KMS-11 (cell line): ENCODE results near the gene PLEKHG3.

Experiments used
- H2AFZ ChIP-seq: fragments of 200-600 bp; sonication (generic); 2 replicates; pipeline ENCODE4 v1.6.1; 2016; ENCODE audit warnings: antibody characterized with exemption, mixed run types, low read depth
- H3K27ac ChIP-seq: fragments of 200-600 bp; sonication (generic); 2 replicates; pipeline ENCODE4 v1.6.1; 2016; ENCODE audit warnings: mild to moderate bottlenecking, mixed run types
- H3K27me3 ChIP-seq: fragments of 200-600 bp; sonication (generic); 2 replicates; pipeline ENCODE4 v1.6.1; 2017; ENCODE audit warnings: mild to moderate bottlenecking, low read depth, mixed run types, moderate library complexity; ENCODE audit not compliant: insufficient read depth
- H3K36me3 ChIP-seq: fragments of 200-600 bp; sonication (generic); 2 replicates; pipeline ENCODE4 v1.6.1; 2017; ENCODE audit warnings: mild to moderate bottlenecking, mixed run types; ENCODE audit not compliant: insufficient read depth
- H3K4me1 ChIP-seq: fragments of 200-600 bp; sonication (generic); 2 replicates; pipeline ENCODE4 v1.6.1; 2016; ENCODE audit warnings: mild to moderate bottlenecking, low read depth, mixed run types; ENCODE audit not compliant: poor library complexity, severe bottlenecking
- H3K4me2 ChIP-seq: fragments of 200-600 bp; sonication (generic); 2 replicates; pipeline ENCODE4 v1.7.0; 2016; ENCODE audit warnings: mild to moderate bottlenecking, mixed run types
- H3K4me3 ChIP-seq: fragments of 200-600 bp; sonication (generic); IDR thresholded peaks from 2 replicates; pipeline ENCODE4 v1.6.1; 2017; ENCODE audit warnings: low read depth, low read length, mixed read lengths; ENCODE audit not compliant: insufficient read depth
- H3K79me2 ChIP-seq: fragments of 200-600 bp; sonication (generic); 2 replicates; pipeline ENCODE4 v1.6.1; 2016; ENCODE audit warnings: low read depth, mixed run types; ENCODE audit not compliant: insufficient read depth
- H3K9ac ChIP-seq: fragments of 200-600 bp; sonication (generic); 2 replicates; pipeline ENCODE4 v1.6.1; 2016; ENCODE audit warnings: mild to moderate bottlenecking, mixed run types
- H4K20me1 ChIP-seq: fragments of 200-600 bp; sonication (generic); 2 replicates; pipeline ENCODE4 v1.6.1; 2016; ENCODE audit warnings: mild to moderate bottlenecking, mixed run types; ENCODE audit not compliant: insufficient read depth
- TF ChIP-seq, protein P1 (sequence below): fragments of 200-600 bp; sonication (generic); conservative IDR thresholded peaks from 2 replicates; pipeline ENCODE4 v1.6.1; 2017; ENCODE audit warnings: low read depth, mild to moderate bottlenecking, antibody characterized with exemption, low read length, moderate library complexity, mixed read lengths

Gene PLEKHG3

DNA sequence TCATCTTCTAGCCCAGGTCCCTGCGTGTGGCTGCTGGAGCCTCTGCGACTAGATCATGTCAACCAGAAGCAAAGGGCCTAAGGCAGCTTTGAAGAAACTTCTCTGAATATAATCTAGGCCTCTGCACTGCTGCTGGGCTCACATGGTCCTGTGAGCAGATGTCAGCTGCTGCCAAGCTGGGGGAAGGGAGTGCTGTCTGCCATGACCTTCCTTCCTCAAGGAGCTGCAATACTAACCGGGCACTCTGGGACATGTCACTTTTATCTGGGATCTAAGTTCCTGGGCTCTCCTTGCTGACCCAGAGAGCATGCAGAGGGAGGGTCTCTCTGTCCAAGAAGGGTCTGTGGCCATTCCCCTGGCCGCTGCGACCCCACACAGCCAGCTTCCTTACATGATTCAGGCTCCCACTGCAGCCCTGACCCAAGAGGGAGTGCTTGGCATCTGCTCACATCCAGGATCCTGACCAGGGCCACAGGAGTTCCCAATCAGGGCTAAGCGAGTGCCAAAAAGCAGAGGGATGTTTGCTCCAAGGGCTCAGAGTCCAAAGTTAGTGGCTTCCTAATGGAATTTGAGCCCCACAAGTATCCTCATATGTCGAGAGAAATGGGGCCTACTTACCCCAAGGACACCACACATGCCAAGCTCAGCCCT is 74.0 kb downstream of the PLEKHG3 start:
- no peaks in the 10 kb centered on the region for H3K79me2 ChIP-seq
- H3K27ac ChIP-seq, result no peak overlapping the region
- no peak overlapping the region for H3K4me3 ChIP-seq
- H3K27me3 ChIP-seq, result no peaks in the 10 kb centered on the region
- H3K9ac ChIP-seq, result no peak overlapping the region
- no peaks in the 10 kb centered on the region for H4K20me1 ChIP-seq
- H3K4me2 ChIP-seq, result no peak overlapping the region
- TF ChIP-seq, protein P1, sequence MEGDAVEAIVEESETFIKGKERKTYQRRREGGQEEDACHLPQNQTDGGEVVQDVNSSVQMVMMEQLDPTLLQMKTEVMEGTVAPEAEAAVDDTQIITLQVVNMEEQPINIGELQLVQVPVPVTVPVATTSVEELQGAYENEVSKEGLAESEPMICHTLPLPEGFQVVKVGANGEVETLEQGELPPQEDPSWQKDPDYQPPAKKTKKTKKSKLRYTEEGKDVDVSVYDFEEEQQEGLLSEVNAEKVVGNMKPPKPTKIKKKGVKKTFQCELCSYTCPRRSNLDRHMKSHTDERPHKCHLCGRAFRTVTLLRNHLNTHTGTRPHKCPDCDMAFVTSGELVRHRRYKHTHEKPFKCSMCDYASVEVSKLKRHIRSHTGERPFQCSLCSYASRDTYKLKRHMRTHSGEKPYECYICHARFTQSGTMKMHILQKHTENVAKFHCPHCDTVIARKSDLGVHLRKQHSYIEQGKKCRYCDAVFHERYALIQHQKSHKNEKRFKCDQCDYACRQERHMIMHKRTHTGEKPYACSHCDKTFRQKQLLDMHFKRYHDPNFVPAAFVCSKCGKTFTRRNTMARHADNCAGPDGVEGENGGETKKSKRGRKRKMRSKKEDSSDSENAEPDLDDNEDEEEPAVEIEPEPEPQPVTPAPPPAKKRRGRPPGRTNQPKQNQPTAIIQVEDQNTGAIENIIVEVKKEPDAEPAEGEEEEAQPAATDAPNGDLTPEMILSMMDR, result no peak
- no peaks in the 10 kb centered on the region for H3K36me3 ChIP-seq
- no peak overlapping the region for H2AFZ ChIP-seq
- H3K4me1 ChIP-seq, result no peaks in the 10 kb centered on the region

DNA sequence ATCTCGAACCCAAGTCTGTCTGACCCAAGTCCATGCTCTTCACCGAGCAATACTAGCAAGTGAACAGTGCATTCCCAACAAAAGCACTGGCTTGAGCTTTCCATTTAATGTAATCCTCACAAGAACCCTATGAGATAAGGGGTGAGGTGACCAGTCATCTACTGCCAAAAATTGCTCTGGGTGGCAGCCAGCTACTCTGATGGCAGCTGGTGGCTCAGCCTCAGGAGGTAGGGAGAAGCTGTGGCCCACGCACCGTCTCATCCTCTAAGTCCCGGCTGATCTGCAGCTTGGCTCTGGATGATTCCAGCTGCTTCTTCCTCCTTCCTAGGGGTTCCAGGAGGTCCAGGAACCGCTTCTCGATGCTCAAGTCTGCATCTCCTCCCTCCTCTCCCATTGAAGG is 75.2 kb downstream of the PLEKHG3 start:
- Histone ChIP-seq H3K4me3 (no peak overlapping the region), H3K4me1 (no peaks in the 10 kb centered on the region), H3K9ac (no peak overlapping the region), H3K4me2 (no peak overlapping the region), H3K27ac (no peak overlapping the region), H3K36me3 (no peaks in the 10 kb centered on the region), H2AFZ (no peak overlapping the region), H3K79me2 (no peaks in the 10 kb centered on the region), H4K20me1 (no peaks in the 10 kb centered on the region), H3K27me3 (no peaks in the 10 kb centered on the region)
- TF ChIP-seq, protein P1, result no peak

DNA sequence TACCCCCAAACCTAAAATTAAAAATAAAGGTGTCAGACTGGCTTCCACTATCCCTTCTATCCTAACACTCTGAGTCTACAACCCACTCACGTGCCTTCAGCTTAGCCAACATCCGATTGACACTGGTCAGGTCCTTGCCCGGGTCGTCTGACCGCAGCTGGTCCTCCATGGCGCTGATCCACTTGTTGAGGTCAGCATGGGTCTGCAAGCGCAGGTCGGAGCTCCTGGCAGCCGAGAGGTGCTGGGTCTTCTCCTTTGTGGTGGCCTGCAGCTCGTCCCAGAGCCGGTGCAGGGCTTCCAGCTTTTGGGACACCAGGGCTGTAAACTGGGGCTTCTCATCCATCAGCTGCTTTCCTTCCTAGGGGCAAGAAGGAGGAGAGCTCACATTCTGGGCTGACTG is 78.0 kb downstream of the PLEKHG3 start:
- Histone ChIP-seq H2AFZ (no peak overlapping the region), H3K4me1 (no peaks in the 10 kb centered on the region), H3K27ac (no peak overlapping the region), H4K20me1 (no peaks in the 10 kb centered on the region), H3K79me2 (no peaks in the 10 kb centered on the region), H3K4me2 (no peak overlapping the region), H3K27me3 (no peaks in the 10 kb centered on the region), H3K36me3 (no peaks in the 10 kb centered on the region), H3K9ac (no peak overlapping the region), H3K4me3 (no peak overlapping the region)
- TF ChIP-seq, protein P1, result no peak

DNA sequence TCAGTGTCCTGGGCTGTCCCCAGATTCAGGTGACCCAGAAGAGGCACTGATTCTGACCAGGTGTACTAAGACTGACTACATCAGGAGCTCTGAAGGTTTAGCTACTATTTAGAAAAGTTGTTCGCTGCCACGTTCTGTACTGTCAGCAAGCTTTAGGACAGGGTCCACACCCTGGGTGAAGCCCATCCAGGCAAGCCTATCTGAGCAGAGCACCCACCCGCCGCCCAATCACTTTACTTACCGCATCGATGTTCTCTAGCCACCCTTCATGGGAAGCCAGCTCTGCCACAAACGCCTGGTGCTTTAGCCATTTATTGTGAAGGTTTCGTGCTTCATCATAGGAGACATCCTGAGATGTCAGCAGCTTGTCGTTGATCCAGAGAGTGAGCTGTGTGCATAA is 79.8 kb downstream of the PLEKHG3 start:
- no peaks in the 10 kb centered on the region for H3K79me2 ChIP-seq
- H3K4me1 ChIP-seq, result no peaks in the 10 kb centered on the region
- no peak overlapping the region for H3K9ac ChIP-seq
- TF ChIP-seq, protein P1, result no peak
- H3K27me3 ChIP-seq, result no peaks in the 10 kb centered on the region
- H3K4me3 ChIP-seq, result no peak overlapping the region
- no peak overlapping the region for H3K27ac ChIP-seq
- H3K36me3 ChIP-seq, result no peaks in the 10 kb centered on the region
- no peak overlapping the region for H2AFZ ChIP-seq
- H4K20me1 ChIP-seq, result no peaks in the 10 kb centered on the region
- H3K4me2 ChIP-seq, result no peak overlapping the region
